Measurements from ENCODE around the gene THBS2. TPM values are rescaled to one million over a fixed set of nuclear protein-coding genes. Genes with fewer than 3 reads are reported as not detected.
A peak's percentile ranks its signal among the peaks of the same experiment; 100 is the strongest.

The THBS2 gene
- total and polyA plus RNA-seq, 2 donors (not counting 3 experiments of a cell fraction or from before 2014, with no cell fraction given), result 0.08 TPM; not detected in 1

GRCh38 chr6:169168302-169168630 is 85.4 kb downstream of the THBS2 start:
- no TSS peak for BruUV-seq (replicated peaks)
- CTCF ChIA-PET, result no interaction called here
- H3K79me2 ChIP-seq (ENCODE audit: control insufficient read depth, insufficient read depth, low read length), result no peaks in the 10 kb centered on the region
- DNase-seq (ENCODE audit: low read depth, low spot score) (no peak), FAIRE-seq (no peak)
- H3K4me3 ChIP-seq (replicated peaks in 1 of 3; ENCODE audit: insufficient read depth in 1 of 3, low read depth in 1 of 3, low read length in 3 of 3), result no peak overlapping the region
- dilution Hi-C loops (cut with MboI; ENCODE audit: extremely low pct_ligation_motif_present, low sequenced_read_pairs) (no loop called here), intact Hi-C loops (cut with micrococcal nuclease) (no loop called here)
- H3K27ac ChIP-seq (ENCODE audit: insufficient read depth, low read depth, low read length), result peak overlapping the region; percentile 24
- H3K9ac ChIP-seq (replicated peaks; ENCODE audit: extremely low read depth, insufficient read depth, low read length), result no peak overlapping the region
- TF ChIP-seq GATA2 (IDR thresholded peaks at IDR 0.05; ENCODE audit: insufficient read depth, insufficient read length, low read depth, low read length) (no peak), POLR2AphosphoS5 (IDR thresholded peaks at IDR 0.05; ENCODE audit: insufficient read depth, low read depth, low read length) (no peak), JUN (IDR thresholded peaks at IDR 0.05; ENCODE audit: borderline replicate concordance, insufficient read depth, insufficient read length, low read depth) (no peak), EZH2 (IDR thresholded peaks at IDR 0.05; ENCODE audit: borderline replicate concordance, low read depth, low read length, severe bottlenecking) (no peak), FOS (IDR thresholded peaks at IDR 0.05; ENCODE audit: borderline replicate concordance, insufficient read depth, low read length) (no peak), MYC (IDR thresholded peaks at IDR 0.05; ENCODE audit: low read depth, low read length) (no peak), MAX (IDR thresholded peaks at IDR 0.05; ENCODE audit: insufficient read depth, insufficient read length) (no peak), CTCF (IDR thresholded peaks at IDR 0.05; ENCODE audit: extremely low read depth in 1 of 2, insufficient read depth in 1 of 2, low read depth in 1 of 2, low read length in 2 of 2) (no peak), POLR2A (IDR thresholded peaks at IDR 0.05; ENCODE audit: low read depth, low read length) (no peak)
- H3K9me1 ChIP-seq (replicated peaks; ENCODE audit: control insufficient read depth, extremely low read depth, insufficient read depth, low read length), result no peaks in the 10 kb centered on the region
- no peak overlapping the region for H2AFZ ChIP-seq (ENCODE audit: low read depth, low read length)
- POLR2A ChIA-PET, result no interaction called here
- no peaks in the 10 kb centered on the region for H4K20me1 ChIP-seq (replicated peaks; ENCODE audit: control insufficient read depth, extremely low read depth, insufficient read depth, low read length)
- H3K9me3 ChIP-seq (replicated peaks; ENCODE audit: control insufficient read depth, insufficient read depth, low read length), result no peaks in the 10 kb centered on the region
- H3K4me1 ChIP-seq (ENCODE audit: control insufficient read depth, extremely low read depth, insufficient read depth, low read length), result no peaks in the 10 kb centered on the region
- no peaks in the 10 kb centered on the region for H3K27me3 ChIP-seq (ENCODE audit: control insufficient read depth in 2 of 2, insufficient read depth in 2 of 2, low read length in 2 of 2)
- H3K36me3 ChIP-seq (ENCODE audit: control insufficient read depth in 2 of 2, extremely low read depth in 1 of 2, insufficient read depth in 2 of 2, low read length in 2 of 2), result no peaks in the 10 kb centered on the region
- H3K4me2 ChIP-seq (ENCODE audit: insufficient read depth, low read length), result no peak overlapping the region
